ENCODE measurements around the gene ZNRF1. TPM values are rescaled to one million over a fixed set of nuclear protein-coding genes. Genes with fewer than 3 reads are reported as not detected.
A peak's percentile ranks its signal among the peaks of the same experiment; 100 is the strongest.

Gene ZNRF1
- total and polyA plus RNA-seq, 2 of the 8 experiments (the other 6 are each of a cell fraction or from before 2014, with no cell fraction given) = 33.5 to 52.9 TPM

- Histone ChIP-seq H3K36me3 (ENCODE audit: control insufficient read depth in 2 of 4, insufficient read depth in 4 of 4, low read length in 3 of 4) (no peaks in the 10 kb centered on the region), H3K27ac (ENCODE audit: low read depth, low read length) (no peak overlapping the region), H2AFZ (ENCODE audit: low read length) (no peak overlapping the region), H2BK5ac (ENCODE audit: low read depth, low read length) (no peak overlapping the region), H3K56ac (replicated peaks; ENCODE audit: insufficient read length, low read depth, low read length) (no peak overlapping the region), H2BK20ac (ENCODE audit: low read length) (no peak overlapping the region), H3K4me3 (ENCODE audit: extremely low read depth in 1 of 4, insufficient read depth in 2 of 4, low read depth in 3 of 4, low read length in 4 of 4) (no peak overlapping the region), H3K9me3 (ENCODE audit: insufficient read depth in 2 of 2, low read depth in 1 of 2, low read length in 1 of 2) (no peaks in the 10 kb centered on the region), H3K27me3 (replicated peaks in 1 of 4; ENCODE audit: control insufficient read depth in 3 of 4, extremely low read depth in 1 of 4, insufficient read depth in 3 of 4, low read length in 3 of 4) (no peaks in the 10 kb centered on the region), H3K23ac (ENCODE audit: insufficient read length) (no peak overlapping the region), H3K79me2 (ENCODE audit: control insufficient read depth in 1 of 2, insufficient read depth in 2 of 2, low read length in 2 of 2) (no peaks in the 10 kb centered on the region), H2BK120ac (replicated peaks; ENCODE audit: low read depth, low read length) (no peak overlapping the region), H4K8ac (ENCODE audit: extremely low read depth, insufficient read depth, low read length) (no peak overlapping the region), H3K79me1 (ENCODE audit: low read depth, low read length) (no peaks in the 10 kb centered on the region), H4K20me1 (replicated peaks in 1 of 2; ENCODE audit: control insufficient read depth in 1 of 2, insufficient read depth in 2 of 2, low read length in 2 of 2) (no peaks in the 10 kb centered on the region), H3K18ac (ENCODE audit: extremely low read depth, low read length) (no peak overlapping the region; the same call in 1 of the 2 replicates), H2AK5ac (ENCODE audit: low read depth, low read length) (no peak overlapping the region), H3K9ac (replicated peaks in 1 of 4; ENCODE audit: extremely low read depth in 1 of 4, low read depth in 3 of 4, low read length in 3 of 4) (no peak overlapping the region), H3K4ac (replicated peaks; ENCODE audit: insufficient read length, low read depth, low read length) (no peak overlapping the region), H4K91ac (replicated peaks; ENCODE audit: insufficient read length, low read length) (peak overlapping the region; percentile 33), H3K4me1 (replicated peaks in 1 of 4; ENCODE audit: control insufficient read depth in 3 of 4, insufficient read depth in 4 of 4, low read length in 3 of 4) (peaks cover 2 to 9% (median 8%) of the 10 kb centered on the region in 4 experiments; a peak in 6 of 7 replicates), H4K5ac (ENCODE audit: insufficient read length, low read depth, low read length) (no peak overlapping the region), H3K23me2 (ENCODE audit: low read depth, low read length) (no peaks in the 10 kb centered on the region), H3K14ac (ENCODE audit: insufficient read length) (no peak overlapping the region), H2BK12ac (ENCODE audit: low read depth, low read length) (no peak overlapping the region), H3K4me2 (ENCODE audit: insufficient read depth in 1 of 2, low read depth in 2 of 2, low read length in 2 of 2) (peak overlapping the region in 1 of 2 experiments; percentile 8; a peak in 1 of 4 replicates), H2BK15ac (ENCODE audit: low read length) (no peak overlapping the region)
- DNase-seq (ENCODE audit: low read depth in 1 of 2, low spot score in 2 of 2) (no peak), FAIRE-seq (no peak)
- 76% methylated on average over 12 of the region's 13 CpGs; no CpG with 5 or more reads in 1 of the 2 experiments for WGBS, 2 experiments (ENCODE audit: extremely low coverage in 1 of 2, insufficient coverage in 1 of 2, insufficient read length in 1 of 2, insufficient replicate concordance in 2 of 2, low coverage in 1 of 2, low lambda C conversion rate in 2 of 2, missing lambda C conversion rate in 1 of 2)
- POLR2A ChIA-PET (ENCODE audit: partially characterized antibody) = interaction anchor here (1.2 kb wide), 1 partner anchor 105 kb away, joined by 3 read pairs; no protein-coding TSS in a partner anchor
- CTCF ChIA-PET (ENCODE audit: partially characterized antibody) = interaction anchor here (0.6 to 9.3 kb wide), 6 partner anchors 9 to 207 kb away, joined by 3 to 171 read pairs (median 4); partner anchors contain the start of gene LDHD
- TF ChIP-seq BRCA1 (IDR thresholded peaks at IDR 0.05; ENCODE audit: low read depth, low read length) (no peak), TAF1 (IDR thresholded peaks at IDR 0.05; ENCODE audit: low read depth, low read length) (no peak), CREB1 (IDR thresholded peaks at IDR 0.05) (no peak), KDM5A (IDR thresholded peaks at IDR 0.05; ENCODE audit: low read length) (no peak), ATF3 (IDR thresholded peaks at IDR 0.05; ENCODE audit: insufficient read depth, low read depth, low read length) (no peak), EGR1 (IDR thresholded peaks at IDR 0.05; ENCODE audit: borderline replicate concordance, low read depth, low read length) (no peak), SP4 (IDR thresholded peaks at IDR 0.05; ENCODE audit: low read length) (no peak), GTF2F1 (IDR thresholded peaks at IDR 0.05; ENCODE audit: borderline replicate concordance, low read depth, low read length) (no peak), CHD1 (IDR thresholded peaks at IDR 0.05; ENCODE audit: low read depth, low read length) (no peak), KDM4A (IDR thresholded peaks at IDR 0.05; ENCODE audit: low read depth, low read length, severe bottlenecking) (no peak)
- TF ChIP-seq, protein P1, sequence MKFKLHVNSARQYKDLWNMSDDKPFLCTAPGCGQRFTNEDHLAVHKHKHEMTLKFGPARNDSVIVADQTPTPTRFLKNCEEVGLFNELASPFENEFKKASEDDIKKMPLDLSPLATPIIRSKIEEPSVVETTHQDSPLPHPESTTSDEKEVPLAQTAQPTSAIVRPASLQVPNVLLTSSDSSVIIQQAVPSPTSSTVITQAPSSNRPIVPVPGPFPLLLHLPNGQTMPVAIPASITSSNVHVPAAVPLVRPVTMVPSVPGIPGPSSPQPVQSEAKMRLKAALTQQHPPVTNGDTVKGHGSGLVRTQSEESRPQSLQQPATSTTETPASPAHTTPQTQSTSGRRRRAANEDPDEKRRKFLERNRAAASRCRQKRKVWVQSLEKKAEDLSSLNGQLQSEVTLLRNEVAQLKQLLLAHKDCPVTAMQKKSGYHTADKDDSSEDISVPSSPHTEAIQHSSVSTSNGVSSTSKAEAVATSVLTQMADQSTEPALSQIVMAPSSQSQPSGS (IDR thresholded peaks at IDR 0.05; ENCODE audit: low read length) = no peak
Measured at GRCh38 chr16:74991593-74992403, 7.0 kb upstream of the ZNRF1 start.

Data from H1 (cell line).